ENCODE data around the gene DMXL1. TPM values are rescaled to one million over a fixed set of nuclear protein-coding genes. Genes with fewer than 3 reads are reported as not detected.
"Not testable (repeated sequence)": the region's sequence is repeated elsewhere in the genome, so short reads cannot be mapped to it uniquely, and the experiment has no call there.

Gene DMXL1
- total RNA-seq, 1 donor from 2014 or later = 31.7 TPM

GRCh38 chr5:119059740-119060255 is 11.1 kb upstream of the DMXL1 start:
- intact Hi-C loops (cut with micrococcal nuclease) = no loop called here

GRCh38 chr5:119063579-119064379 is 7.1 kb upstream of the DMXL1 start:
- intact Hi-C loops (cut with micrococcal nuclease) = no loop called here

- intact Hi-C loops (cut with micrococcal nuclease) = no loop called here
Observed at GRCh38 chr5:119067450-119067849, 3.4 kb upstream of the DMXL1 start.

- intact Hi-C loops (cut with micrococcal nuclease) = loop anchor here (1.0 to 5.0 kb wide), 9 partner anchors 40 to 382 kb away; partner anchors contain the start of genes DTWD2, HSD17B4 and TNFAIP8
Observed at GRCh38 chr5:119070578-119070827, 384 bp upstream of the DMXL1 start.

GRCh38 chr5:119071561-119071995 is 691 bp downstream of the DMXL1 start:
- intact Hi-C loops (cut with micrococcal nuclease) = loop anchor here (1.0 to 5.0 kb wide), 7 partner anchors 8 to 341 kb away; partner anchors contain the start of gene TNFAIP8

GRCh38 chr5:119072496-119072895 is 1.6 kb downstream of the DMXL1 start:
- intact Hi-C loops (cut with micrococcal nuclease) = loop anchor here (5.0 kb wide), 2 partner anchors 215 to 285 kb away; partner anchors contain the start of gene TNFAIP8

GRCh38 chr5:119073746-119074337 is 3.0 kb downstream of the DMXL1 start:
- intact Hi-C loops (cut with micrococcal nuclease) = loop anchor here (5.0 kb wide), 2 partner anchors 213 to 283 kb away; partner anchors contain the start of gene TNFAIP8

- intact Hi-C loops (cut with micrococcal nuclease) = loop anchor here (5.0 kb wide), 2 partner anchors 213 to 283 kb away; partner anchors contain the start of gene TNFAIP8
Observed at GRCh38 chr5:119074419-119074818, 3.5 kb downstream of the DMXL1 start.

GRCh38 chr5:119075269-119075668 is 4.4 kb downstream of the DMXL1 start:
- intact Hi-C loops (cut with micrococcal nuclease) = not testable (repeated sequence)

GRCh38 chr5:119076080-119076479 is 5.2 kb downstream of the DMXL1 start:
- intact Hi-C loops (cut with micrococcal nuclease) = no loop called here

GRCh38 chr5:119077444-119077843 is 6.6 kb downstream of the DMXL1 start:
- intact Hi-C loops (cut with micrococcal nuclease) = no loop called here

GRCh38 chr5:119078071-119078846 is 7.4 kb downstream of the DMXL1 start:
- intact Hi-C loops (cut with micrococcal nuclease) = no loop called here

GRCh38 chr5:119078861-119079260 is 8.0 kb downstream of the DMXL1 start:
- intact Hi-C loops (cut with micrococcal nuclease) = loop anchor here (1.0 kb wide), 2 partner anchors 8 to 262 kb away; partner anchors contain the start of gene DMXL1

GRCh38 chr5:119079318-119079921 is 8.5 kb downstream of the DMXL1 start:
- intact Hi-C loops (cut with micrococcal nuclease) = loop anchor here (1.0 kb wide), 2 partner anchors 8 to 262 kb away; partner anchors contain the start of gene DMXL1

- intact Hi-C loops (cut with micrococcal nuclease) = no loop called here
Observed at GRCh38 chr5:119080936-119081335, 10.0 kb downstream of the DMXL1 start.

GRCh38 chr5:119082691-119083090 is 11.8 kb downstream of the DMXL1 start:
- intact Hi-C loops (cut with micrococcal nuclease) = no loop called here

GRCh38 chr5:119083679-119084078 is 12.8 kb downstream of the DMXL1 start:
- intact Hi-C loops (cut with micrococcal nuclease) = no loop called here

GRCh38 chr5:119088438-119088837 is 17.6 kb downstream of the DMXL1 start:
- intact Hi-C loops (cut with micrococcal nuclease) = no loop called here

GRCh38 chr5:119095611-119096010 is 24.7 kb downstream of the DMXL1 start:
- intact Hi-C loops (cut with micrococcal nuclease) = no loop called here

GRCh38 chr5:119105971-119106370 is 35.1 kb downstream of the DMXL1 start:
- intact Hi-C loops (cut with micrococcal nuclease) = no loop called here

GRCh38 chr5:119112151-119112550 is 41.3 kb downstream of the DMXL1 start:
- intact Hi-C loops (cut with micrococcal nuclease) = no loop called here
